GM18861 (cell line): ENCODE data around the gene CPSF2.
"Not testable (repeated sequence)": the region's sequence is repeated elsewhere in the genome, so short reads cannot be mapped to it uniquely, and the experiment has no call there.

Experiments used
- ATAC-seq: cut with Tn5 transposase; IDR thresholded peaks from one replicate; pipeline ENCODE4 v1.9.1; 2021; ENCODE audit not compliant: unreplicated experiment

Gene CPSF2

DNA sequence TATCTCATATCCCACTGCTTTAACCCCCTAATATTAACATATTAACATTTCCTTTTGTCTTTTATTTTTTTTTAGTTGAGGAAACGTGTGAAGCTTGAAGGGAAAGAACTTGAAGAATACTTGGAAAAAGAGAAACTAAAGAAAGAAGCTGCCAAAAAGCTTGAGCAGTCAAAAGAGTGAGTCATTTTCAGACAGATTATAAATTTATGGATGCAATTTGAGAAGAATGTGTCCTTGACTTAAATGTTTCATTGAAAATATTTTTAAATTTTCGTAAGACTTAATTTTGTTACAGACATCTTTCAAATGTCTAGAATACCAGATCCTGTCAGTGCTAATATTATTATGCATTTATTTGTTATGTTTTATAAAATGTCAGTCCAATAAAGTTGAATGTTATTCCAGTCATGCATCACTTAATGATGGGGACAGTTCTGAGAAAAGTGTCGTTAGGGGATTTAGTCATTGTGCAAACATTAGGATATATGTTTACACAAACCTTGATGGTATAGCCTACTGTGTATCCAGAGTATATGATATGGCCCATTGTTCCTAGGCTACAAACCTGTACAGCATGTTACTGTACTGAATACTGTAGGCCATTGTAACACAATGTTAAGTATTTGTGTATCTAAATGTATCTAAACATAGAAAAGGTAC lies 32.6 kb downstream of the CPSF2 start:
- ATAC-seq = no peak

DNA sequence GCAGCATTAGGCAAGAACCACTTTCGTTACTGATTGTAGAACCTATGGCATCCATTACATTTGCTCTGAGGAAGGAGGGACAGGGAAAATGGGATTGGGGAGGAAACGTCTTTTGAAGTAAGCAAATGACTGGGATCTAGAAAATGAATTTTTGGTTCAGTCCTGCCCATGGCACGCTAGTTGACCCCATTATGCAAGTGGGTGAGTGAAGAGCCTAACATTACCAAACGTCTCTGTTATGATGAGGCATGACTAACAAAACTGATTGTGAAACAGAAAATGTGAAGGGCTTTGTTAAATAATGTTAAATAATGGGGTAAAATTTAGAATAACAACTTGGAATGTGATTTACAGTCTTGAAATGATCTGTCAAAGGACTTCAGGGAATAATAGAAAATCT lies 38.9 kb downstream of the CPSF2 start:
- no peak for ATAC-seq

DNA sequence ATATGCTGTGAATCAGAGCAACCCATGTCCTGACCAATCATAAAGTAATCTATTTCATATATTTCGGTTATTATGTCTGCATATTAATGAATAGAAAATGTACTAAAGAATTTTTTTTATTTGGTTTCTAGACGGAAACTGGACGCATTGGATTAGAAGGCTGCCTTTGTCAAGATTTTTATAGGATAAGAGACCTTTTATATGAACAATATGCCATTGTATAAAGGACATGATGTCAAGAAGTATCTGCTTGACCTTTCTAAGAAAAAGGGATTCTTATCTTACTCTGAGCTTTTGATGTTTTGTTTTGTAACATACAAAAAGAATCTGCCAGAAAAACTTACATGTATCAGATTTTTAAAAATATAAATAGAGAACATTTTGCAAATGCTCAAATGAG lies 39.8 kb downstream of the CPSF2 start:
- no peak for ATAC-seq

DNA sequence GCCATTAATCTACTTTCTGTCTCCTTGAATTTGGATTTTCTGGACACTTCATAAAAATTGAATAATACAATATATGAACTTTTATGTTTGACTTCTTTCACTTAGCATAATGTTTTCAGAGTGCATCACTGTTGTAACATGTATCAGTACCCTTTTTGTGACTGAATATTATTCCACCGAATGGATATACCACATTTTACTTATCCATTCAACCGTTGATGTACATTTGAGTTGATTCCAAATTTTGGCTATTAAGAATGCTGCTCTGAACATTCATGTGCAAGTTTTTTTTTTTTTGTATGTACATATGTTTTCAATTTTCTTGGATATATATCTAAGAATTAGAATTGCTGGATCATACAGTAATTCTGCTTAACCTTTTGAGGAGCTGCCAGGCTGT lies 43.2 kb downstream of the CPSF2 start:
- no peak for ATAC-seq

DNA sequence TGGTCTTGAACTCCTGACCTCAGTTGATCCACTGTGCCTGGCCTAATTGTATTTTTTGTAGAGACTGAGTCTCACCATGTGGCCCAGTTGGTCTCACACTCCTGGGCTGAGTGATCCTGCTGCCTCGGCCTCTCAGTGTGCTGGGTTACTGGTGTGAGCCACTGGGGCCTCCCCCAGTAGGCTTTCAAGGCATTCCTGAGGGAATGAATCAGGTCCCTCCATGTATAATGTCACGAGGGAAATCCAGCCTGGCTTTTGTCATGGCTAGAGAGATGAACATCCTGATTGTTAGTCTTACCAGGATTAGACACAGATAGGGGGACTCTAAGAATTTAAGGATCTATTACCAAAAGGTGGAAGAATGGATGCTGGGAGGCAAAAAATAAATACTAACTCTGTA lies 51.9 kb downstream of the CPSF2 start:
- ATAC-seq = no peak

DNA sequence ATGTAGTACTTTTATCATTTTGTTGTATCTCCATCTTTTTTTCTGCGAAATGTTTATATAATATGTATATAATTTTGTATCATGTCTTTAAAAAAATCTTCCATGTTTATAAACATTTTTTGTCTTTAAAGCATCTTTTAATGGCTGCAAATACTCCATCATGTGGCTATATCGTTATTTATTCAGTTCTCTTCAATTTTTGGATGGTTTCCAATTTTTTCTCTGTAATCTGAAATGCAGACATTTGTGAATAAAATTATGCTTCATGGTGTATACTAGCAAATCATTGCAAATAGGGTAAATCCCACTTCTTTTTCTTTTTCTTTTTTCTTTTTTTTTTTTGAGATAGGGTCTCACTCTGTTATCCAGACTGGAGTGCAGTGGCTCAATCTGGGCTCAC lies 54.0 kb downstream of the CPSF2 start:
- ATAC-seq = no peak

DNA sequence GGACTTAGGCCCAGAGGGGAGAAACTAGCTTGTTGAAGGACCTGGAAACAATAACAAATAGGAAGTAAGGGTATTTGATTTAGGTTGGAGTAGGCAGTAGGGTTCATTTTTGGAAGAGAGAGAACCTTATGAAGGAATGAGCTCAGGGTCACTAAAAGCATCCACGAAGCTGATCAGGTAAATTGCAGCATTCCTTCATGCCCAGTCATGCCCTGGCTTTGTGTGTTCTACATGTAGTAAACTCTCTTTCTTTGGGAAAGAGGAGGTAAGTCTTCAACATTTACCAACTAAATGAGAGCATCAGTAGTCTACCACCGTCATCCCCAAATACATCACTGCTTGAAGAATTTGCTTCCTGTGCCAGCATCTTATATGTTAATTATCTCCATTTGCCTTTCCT lies 54.7 kb downstream of the CPSF2 start:
- ATAC-seq = no peak

DNA sequence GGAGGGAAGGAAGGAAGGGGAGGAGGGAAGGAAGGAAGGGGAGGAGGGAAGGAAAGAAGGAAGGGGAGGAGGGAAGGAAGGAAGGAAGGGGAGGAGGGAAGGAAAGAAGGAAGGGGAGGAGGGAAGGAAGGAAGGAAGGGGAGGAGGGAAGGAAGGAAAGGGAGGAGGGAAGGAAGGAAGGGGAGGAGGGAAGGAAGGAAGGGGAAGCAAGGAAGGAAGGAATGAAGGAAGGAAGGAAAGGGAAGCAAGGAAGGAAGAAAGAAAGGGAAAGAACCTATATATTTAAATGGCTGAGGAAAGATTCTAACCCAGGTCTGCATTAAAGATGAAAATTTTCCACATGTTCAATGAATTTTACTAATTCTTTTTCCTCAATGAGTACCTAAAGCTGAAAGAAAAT lies 57.4 kb downstream of the CPSF2 start:
- ATAC-seq = not testable (repeated sequence)

DNA sequence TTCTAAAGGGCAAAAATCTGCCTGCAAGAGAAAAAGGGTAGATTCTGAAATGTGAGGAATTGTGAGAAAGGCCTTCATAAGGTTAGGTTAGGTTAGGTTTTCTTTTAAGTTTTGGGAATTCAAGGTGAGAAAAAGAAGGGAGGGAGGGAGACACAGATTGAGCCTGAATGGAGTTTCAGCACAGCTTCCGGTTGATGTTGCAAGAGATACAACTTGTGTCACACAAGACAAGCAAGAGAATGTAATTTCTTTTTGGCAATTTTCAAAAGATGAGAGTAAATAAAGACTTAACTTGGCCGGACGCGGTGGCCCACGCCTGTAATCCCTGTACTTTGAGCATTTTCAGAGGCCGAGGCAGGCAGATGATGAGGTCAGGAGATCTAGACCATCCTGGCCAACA lies 63.8 kb downstream of the CPSF2 start:
- no peak for ATAC-seq

DNA sequence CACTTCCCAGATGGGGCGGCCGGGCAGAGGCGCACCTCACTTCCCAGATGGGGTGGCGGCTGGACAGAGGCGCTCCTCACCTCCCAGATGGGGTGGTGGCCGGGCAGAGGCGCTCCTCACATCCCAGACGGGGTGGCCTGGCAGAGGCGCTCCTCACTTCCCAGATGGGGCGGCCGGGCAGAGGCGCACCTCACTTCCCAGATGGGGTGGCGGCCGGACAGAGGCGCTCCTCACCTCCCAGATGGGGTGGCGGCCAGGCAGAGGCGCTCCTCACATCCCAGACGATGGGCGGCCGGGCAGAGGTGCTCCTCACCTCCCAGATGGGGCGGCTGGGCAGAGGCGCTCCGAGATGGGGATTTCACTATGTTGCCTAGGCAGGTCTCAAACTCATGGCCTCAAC lies 65.8 kb downstream of the CPSF2 start:
- ATAC-seq = not testable (repeated sequence)

DNA sequence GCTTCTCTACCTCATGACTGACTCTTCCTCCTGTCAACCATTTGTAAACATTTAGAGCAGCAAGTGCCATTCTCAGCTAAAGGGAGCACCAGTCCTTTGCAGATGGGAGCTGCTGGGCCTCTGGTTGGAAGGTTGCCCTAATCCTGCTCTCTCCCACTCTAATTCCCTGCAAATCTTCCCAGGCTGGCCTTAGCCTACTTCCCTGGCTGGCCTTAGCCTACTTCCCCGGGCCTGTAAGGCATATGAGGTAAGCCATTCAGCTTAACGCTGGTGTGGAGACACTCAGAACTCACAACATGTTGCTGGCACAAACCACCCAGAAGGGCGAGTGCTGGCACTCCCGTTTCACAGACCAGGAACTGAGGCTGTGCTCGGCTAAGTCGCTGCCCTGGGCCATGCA lies 69.0 kb downstream of the CPSF2 start:
- ATAC-seq = no peak

DNA sequence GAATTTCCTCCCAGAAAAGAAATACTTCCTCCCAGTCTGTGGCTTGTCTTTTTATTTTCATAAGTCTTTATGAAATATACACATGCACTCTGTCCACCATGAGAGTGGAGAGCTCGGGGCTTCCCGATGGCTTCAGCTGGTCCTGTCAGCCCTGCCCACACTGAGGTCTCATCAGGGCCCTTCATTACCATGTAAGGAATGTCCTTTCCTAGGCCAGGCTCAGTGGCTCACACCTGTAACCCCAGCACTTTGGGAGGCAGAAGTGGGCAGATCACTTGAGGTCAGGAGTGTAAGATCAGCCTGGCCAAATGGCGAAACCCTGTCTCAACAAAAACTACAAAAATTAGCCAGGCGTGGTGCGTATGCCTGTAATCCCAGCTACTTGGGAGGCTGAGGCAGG lies 77.0 kb downstream of the CPSF2 start:
- ATAC-seq = no peak

DNA sequence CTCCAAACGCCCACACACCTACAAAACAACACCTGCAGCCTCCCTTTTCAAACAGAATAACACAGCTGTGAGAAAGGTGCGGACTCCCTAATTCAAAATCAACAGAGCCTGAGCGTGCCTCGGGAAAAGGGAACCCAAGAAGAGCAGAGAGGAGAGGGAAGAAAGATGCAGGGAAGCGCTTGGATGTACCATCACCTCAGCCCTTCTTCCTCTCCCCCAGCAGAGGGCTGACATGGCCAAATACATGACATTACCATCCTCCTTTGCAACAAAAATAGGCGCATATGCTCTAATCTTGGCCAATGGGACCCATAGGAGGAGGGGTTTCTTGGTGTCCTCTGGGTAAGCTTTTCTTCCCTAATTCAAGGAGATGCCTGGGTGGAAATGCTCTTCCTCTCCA lies 78.0 kb downstream of the CPSF2 start:
- ATAC-seq = no peak

DNA sequence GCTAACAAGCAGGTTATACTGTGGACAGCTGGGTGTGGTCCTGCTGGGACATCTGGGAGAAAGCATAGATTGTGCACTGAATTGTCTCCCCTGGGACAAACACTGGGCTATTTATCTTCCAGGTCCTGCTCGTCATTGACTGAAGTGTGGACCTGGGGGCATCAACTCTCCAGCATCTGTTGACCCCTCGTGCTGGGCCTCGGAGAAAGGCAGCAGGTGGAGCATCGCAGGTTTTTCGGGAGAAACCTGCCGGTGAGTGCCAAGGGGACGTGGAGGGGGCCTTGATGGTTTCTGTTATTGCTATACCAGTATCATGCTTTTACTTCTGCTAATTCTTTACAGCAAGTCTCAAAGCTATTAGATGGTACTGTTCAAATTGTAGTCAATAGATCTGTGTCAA lies 81.3 kb downstream of the CPSF2 start:
- ATAC-seq = no peak

DNA sequence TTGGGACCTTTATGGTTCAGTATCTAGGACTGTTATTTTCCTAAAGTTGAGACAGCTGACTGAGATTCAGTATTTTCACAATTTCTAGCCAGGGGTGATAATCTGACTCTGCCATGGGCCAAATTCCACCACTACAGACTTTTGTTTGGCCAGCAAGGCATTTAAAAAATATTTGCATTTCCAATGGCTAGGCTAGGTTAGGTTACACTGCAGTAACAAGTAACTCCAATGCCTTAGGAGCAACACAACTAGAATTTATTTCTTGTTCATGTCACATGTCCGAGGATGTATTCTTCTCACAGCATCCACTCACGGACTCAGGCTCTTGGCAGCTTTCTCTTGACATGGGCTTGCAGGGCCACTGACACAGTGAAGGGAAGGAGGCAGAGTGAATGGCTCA lies 83.0 kb downstream of the CPSF2 start:
- ATAC-seq = no peak

DNA sequence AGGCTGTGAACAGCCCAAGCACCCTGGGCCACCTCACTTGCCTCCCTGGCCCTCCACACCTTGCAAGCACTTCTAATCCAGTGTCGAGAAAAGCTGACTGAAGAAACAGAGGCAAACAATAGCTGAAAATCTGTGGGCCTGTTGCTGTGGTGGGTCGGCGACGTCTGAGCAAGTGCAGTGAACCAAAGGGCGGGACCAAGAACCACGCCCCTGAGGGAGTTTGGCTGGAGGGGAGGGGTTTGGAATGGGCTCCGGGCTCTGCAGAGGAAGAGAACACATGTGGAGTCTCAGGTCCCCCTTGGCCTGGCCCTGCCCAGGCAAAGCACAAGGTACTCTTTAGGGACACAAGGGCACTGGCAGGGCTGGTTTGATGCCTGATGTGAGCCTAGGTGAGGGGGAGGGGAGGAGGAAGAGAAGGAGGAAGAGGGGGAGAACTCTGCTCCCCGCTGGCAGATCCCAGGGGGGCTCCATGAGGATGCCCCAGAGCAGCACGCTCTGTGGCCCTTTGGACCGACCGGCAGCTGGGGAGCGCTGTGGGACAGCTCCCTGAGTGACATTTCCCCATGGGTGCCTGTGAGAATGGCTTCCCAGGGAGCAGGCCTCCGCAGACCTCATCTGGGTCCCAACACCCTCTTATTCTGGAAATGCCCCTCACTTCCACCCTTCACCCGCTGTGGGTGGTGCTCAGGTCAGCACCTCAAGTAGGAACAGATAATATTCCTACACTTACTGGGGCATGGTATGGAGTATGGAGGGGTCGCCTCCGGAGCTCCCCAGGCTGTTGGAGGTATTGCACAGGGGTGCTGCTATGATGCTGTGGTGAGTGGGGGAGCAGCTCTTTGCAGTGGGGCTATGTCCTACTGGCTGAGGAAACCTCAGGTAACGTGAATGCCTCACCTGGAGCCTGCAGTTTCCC lies 85.5 kb downstream of the CPSF2 start:
- no peak for ATAC-seq

DNA sequence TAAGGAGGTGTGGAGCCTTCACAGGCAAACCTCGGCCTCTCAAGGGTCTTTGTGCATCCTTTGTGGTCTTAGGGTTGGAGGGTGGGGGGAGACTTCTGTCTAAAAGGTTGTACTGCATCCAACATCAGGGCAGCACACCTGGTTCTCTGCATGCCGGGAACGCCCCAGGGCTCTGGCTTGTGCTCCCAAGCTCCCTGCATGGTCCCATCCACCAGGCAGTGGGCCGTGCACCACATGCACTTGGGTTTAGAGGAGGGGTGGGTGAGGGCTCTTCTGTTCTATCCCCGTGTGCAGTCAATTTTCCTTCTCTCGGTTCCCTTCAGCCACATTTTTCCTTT lies 86.1 kb downstream of the CPSF2 start:
- ATAC-seq = no peak

DNA sequence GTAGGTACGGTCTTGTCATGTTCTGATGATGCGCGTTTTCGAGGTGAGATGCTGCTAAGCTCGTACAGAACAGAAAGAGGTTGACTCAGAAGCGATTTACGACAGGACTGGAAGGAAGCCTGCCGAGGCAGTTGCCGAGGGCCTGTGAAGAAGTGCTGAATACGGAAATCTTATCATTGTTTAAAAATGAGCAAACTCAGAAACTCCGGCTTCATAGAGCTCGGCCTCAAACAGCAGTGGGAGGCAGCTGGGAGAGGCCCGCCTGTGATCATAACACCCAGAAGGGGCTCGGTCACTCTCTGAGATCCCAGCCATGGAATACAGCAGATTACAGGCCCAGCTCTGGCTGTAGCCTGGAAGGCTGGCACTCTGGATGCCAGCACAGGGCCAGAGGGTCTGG lies 87.4 kb downstream of the CPSF2 start:
- no peak for ATAC-seq

DNA sequence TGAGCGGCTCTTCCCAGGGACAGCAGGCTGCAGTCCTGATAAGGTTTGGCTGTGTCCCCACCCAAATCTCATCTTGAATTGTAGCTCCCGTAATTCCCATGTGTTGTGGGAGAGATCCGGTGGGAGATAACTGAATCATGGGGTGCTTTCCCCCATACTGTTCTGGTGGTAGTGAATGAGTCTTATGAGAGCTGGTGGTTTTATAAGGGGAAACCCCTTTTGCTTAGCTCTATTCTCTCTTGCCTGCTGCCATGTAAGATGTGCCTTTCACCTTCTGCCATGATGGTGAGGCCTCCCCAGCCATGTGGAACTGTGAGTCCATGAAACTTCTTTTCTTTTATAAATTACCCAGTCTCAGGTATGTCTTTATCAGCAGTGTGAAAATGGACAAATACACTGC lies 91.4 kb downstream of the CPSF2 start:
- ATAC-seq = not testable (repeated sequence)

DNA sequence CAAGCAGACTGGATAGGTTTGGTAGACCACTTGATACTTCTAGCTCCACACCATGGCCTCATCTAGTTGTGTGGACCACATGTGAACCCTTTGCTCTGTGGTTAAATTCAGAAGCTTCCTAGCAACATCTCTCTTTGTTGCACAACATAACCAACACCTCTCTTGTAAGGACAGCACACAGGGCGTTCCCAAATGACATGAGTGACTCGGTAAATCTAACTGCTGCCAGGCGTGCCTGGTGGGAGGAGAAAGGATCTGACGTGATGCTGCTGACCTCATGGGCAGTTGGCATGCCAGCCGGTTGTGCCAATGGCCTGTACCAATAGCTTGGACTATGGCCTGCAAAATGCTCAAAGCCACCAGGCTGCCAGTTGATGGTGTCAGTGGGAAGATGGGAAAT lies 93.8 kb downstream of the CPSF2 start:
- ATAC-seq = no peak

DNA sequence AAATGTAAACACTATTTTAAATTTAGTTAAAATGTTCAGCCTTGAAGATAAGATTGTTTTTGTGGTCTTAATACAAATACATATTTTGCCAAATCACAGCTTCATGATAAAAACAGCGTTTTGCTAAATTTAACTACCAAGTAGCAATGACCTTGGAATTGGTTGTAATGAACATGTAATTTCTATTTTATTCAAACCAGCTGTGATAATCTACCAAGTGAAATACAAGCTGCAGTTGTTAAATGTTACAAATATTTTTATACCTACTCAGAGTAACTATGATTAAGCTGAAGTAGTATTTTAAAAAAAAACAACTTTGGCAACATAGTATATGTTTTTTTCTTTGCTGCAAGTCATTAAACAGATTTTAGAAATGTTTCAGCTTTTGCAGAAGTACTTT lies 96.2 kb downstream of the CPSF2 start:
- no peak for ATAC-seq
